Calu3 (cell line): Measurements from ENCODE around the gene TMED1. TPM values are rescaled to one million over a fixed set of nuclear protein-coding genes. Genes with fewer than 3 reads are reported as not detected.
A peak's percentile ranks its signal among the peaks of the same experiment; 100 is the strongest.
"Not testable (repeated sequence)": the region's sequence is repeated elsewhere in the genome, so short reads cannot be mapped to it uniquely, and the experiment has no call there.

Source experiments
- BruUV-seq: library from RNA; stranded (reverse); fragments of 400-500 nt; replicated peaks from 2 replicates; lab custom pipeline; 2021; lab: Mats Ljungman, UMichigan
- CTCF ChIA-PET: fragments of 300-600 bp; sonication (Branson Sonifier 250); formaldehyde crosslinking; loops from one replicate; lab custom pipeline; 2022; ENCODE audit warnings: antibody characterized with exemption; lab: Charles Lee
- DNase-seq: peaks from one replicate; pipeline ENCODE4 v3.0.0; 2022
- H3K27ac Mint-ChIP-seq: one replicate; pipeline ENCODE4 v1.8.0; 2022; ENCODE audit warnings: mixed read lengths; ENCODE audit not compliant: unreplicated experiment
- H3K27me3 Mint-ChIP-seq: one replicate; pipeline ENCODE4 v1.8.0; 2022; ENCODE audit warnings: mixed read lengths; ENCODE audit not compliant: unreplicated experiment
- H3K36me3 Mint-ChIP-seq: one replicate; pipeline ENCODE4 v1.8.0; 2022; ENCODE audit warnings: mild to moderate bottlenecking, moderate library complexity, mixed read lengths; ENCODE audit not compliant: insufficient read depth, unreplicated experiment
- H3K4me1 Mint-ChIP-seq: one replicate; pipeline ENCODE4 v1.8.0; 2022; ENCODE audit warnings: mild to moderate bottlenecking, low read depth, mixed read lengths; ENCODE audit not compliant: unreplicated experiment
- H3K4me3 Mint-ChIP-seq: one replicate; pipeline ENCODE4 v1.8.0; 2022; ENCODE audit warnings: mild to moderate bottlenecking, low read depth, moderate library complexity, mixed read lengths; ENCODE audit not compliant: unreplicated experiment
- H3K9me3 Mint-ChIP-seq: one replicate; pipeline ENCODE4 v1.8.0; 2022; ENCODE audit warnings: low read depth, mixed read lengths; ENCODE audit not compliant: unreplicated experiment
- CTCF ChIP-seq: fragments of 200-600 bp; IDR thresholded peaks from one replicate; pipeline ENCODE4 v1.8.0; 2022; ENCODE audit warnings: antibody characterized with exemption; ENCODE audit not compliant: unreplicated experiment
- intact Hi-C: fragments of 100-400 bp; cut with micrococcal nuclease; formaldehyde crosslinking; loops from one replicate; pipeline ENCODE4 v1.10.0; 2022; ENCODE audit not compliant: unreplicated experiment
- total RNA-seq: library from RNA; stranded (reverse); gene quantifications from 2 replicates; pipeline ENCODE4 v1.2.3, GENCODE V29; 2022

Gene TMED1
- total RNA-seq, 1 experiment from 2014 or later, result 20.7 TPM

- DNase-seq, result peak; percentile 7
- intact Hi-C loops, result no loop called here
- CTCF ChIA-PET, result interaction anchor here (1.5 to 1.9 kb wide), 3 partner anchors 27 to 146 kb away, joined by 6 to 21 read pairs (median 21); partner anchors contain the start of genes DNM2 and TMED1
These were observed 27.2 kb upstream of the TMED1 start for GRCh38 chr19:10863107-10863717.

GRCh38 chr19:10862561-10863106, 26.6 kb upstream of the TMED1 start:
- CTCF ChIA-PET, result no interaction called here
- no peak for TF ChIP-seq CTCF

More at GRCh38 chr19:10863107-10863717, 27.2 kb upstream of the TMED1 start:
- Mint-ChIP-seq H3K27me3 (no peaks in the 10 kb centered on the region), H3K27ac (no peak overlapping the region), H3K4me3 (peak overlapping the region; percentile 47), H3K36me3 (no peaks in the 10 kb centered on the region), H3K9me3 (no peaks in the 10 kb centered on the region), H3K4me1 (peaks cover 11% of the 10 kb centered on the region)
- BruUV-seq, result no TSS peak
- no peak for TF ChIP-seq CTCF

GRCh38 chr19:10861103-10861651, 25.2 kb upstream of the TMED1 start:
- peak; percentile 18 for TF ChIP-seq CTCF
- intact Hi-C loops, result no loop called here

More at GRCh38 chr19:10862561-10863106, 26.6 kb upstream of the TMED1 start:
- intact Hi-C loops, result no loop called here
- Mint-ChIP-seq H3K27me3 (no peaks in the 10 kb centered on the region), H3K36me3 (no peaks in the 10 kb centered on the region), H3K9me3 (no peaks in the 10 kb centered on the region), H3K4me1 (peaks cover 11% of the 10 kb centered on the region), H3K27ac (no peak overlapping the region), H3K4me3 (peak overlapping the region; percentile 47)
- no peak for DNase-seq
- BruUV-seq, result no TSS peak

GRCh38 chr19:10858204-10858828, 22.3 kb upstream of the TMED1 start:
- H3K4me3 Mint-ChIP-seq, result no peak overlapping the region
- peak; percentile 62 for TF ChIP-seq CTCF
- H3K4me1 Mint-ChIP-seq, result peaks cover 9% of the 10 kb centered on the region
- intact Hi-C loops, result no loop called here
- no TSS peak for BruUV-seq
- H3K9me3 Mint-ChIP-seq, result no peaks in the 10 kb centered on the region
- no peaks in the 10 kb centered on the region for H3K27me3 Mint-ChIP-seq
- no peaks in the 10 kb centered on the region for H3K36me3 Mint-ChIP-seq
- CTCF ChIA-PET, result interaction anchor here (0.7 to 1.0 kb wide), 5 partner anchors 23 to 156 kb away, joined by 3 to 16 read pairs (median 6); partner anchors contain the start of genes DNM2 and TMED1
- DNase-seq, result no peak
- H3K27ac Mint-ChIP-seq, result no peak overlapping the region

More at GRCh38 chr19:10861103-10861651, 25.2 kb upstream of the TMED1 start:
- CTCF ChIA-PET, result no interaction called here
- H3K36me3 Mint-ChIP-seq, result no peaks in the 10 kb centered on the region
- H3K4me3 Mint-ChIP-seq, result no peak overlapping the region
- no peaks in the 10 kb centered on the region for H3K27me3 Mint-ChIP-seq
- peaks cover 11% of the 10 kb centered on the region for H3K4me1 Mint-ChIP-seq
- BruUV-seq, result no TSS peak
- H3K27ac Mint-ChIP-seq, result no peak overlapping the region
- H3K9me3 Mint-ChIP-seq, result no peaks in the 10 kb centered on the region
- DNase-seq, result peak; percentile 29

GRCh38 chr19:10856899-10857298, 20.9 kb upstream of the TMED1 start:
- H3K27me3 Mint-ChIP-seq, H3K36me3 Mint-ChIP-seq, intact Hi-C loops, BruUV-seq, H3K27ac Mint-ChIP-seq, H3K4me3 Mint-ChIP-seq, H3K4me1 Mint-ChIP-seq, DNase-seq, H3K9me3 Mint-ChIP-seq: not testable (repeated sequence)
- CTCF ChIA-PET, result interaction anchor here (0.7 kb wide), 1 partner anchor 99 kb away, joined by 4 read pairs; no protein-coding TSS in a partner anchor
